AG04450 (cell line): Measurements from ENCODE around the gene UCMA. TPM values are rescaled to one million over a fixed set of nuclear protein-coding genes. Genes with fewer than 3 reads are reported as not detected.

Experiments
- CTCF ChIA-PET: fragments of 300-600, 350-600 bp; formaldehyde crosslinking; extraction: SDS; loops from one replicate; lab custom pipeline; 2022; ENCODE audit warnings: antibody characterized with exemption, inconsistent platforms; lab: Charles Lee
- POLR2A ChIA-PET: fragments of 350-600 bp; formaldehyde crosslinking; extraction: SDS; loops from one replicate; lab custom pipeline; 2021; ENCODE audit warnings: antibody characterized with exemption, inconsistent platforms; lab: Yijun Ruan, JAX
- DNase-seq: peaks from one replicate; pipeline ENCODE4 v3.0.0-alpha.2; 2011; ENCODE audit warnings: low read depth, low spot score
- H3K27ac ChIP-seq: one replicate; pipeline ENCODE4 v1.5.1; 2012; ENCODE audit warnings: low read depth, low read length, control low read depth
- H3K27me3 ChIP-seq: one replicate; pipeline ENCODE4 v1.6.0; 2012; ENCODE audit warnings: low read length; ENCODE audit not compliant: control insufficient read depth, insufficient read depth
- H3K4me3 ChIP-seq: 2 replicates; pipeline ENCODE4 v1.5.1; 2011; ENCODE audit warnings: mild to moderate bottlenecking, low read depth, low read length, control low read depth
- H3K9me3 ChIP-seq: 2 replicates; pipeline ENCODE4 v1.5.1; 2012; ENCODE audit warnings: low read length; ENCODE audit not compliant: control insufficient read depth, insufficient read depth
- polyA plus RNA-seq: library from polyadenylated mRNA; depleted of rRNA; stranded (reverse); fragments of >200 nt; gene quantifications from 2 replicates; pipeline ENCODE4 v1.2.3, GENCODE V29; 2011
- TF ChIP-seq, protein P1 (sequence below): IDR thresholded peaks from 2 replicates; pipeline ENCODE4 v1.5.1; 2011; ENCODE audit warnings: low read depth, low read length, control low read depth, inconsistent platforms

The UCMA gene
- polyA plus RNA-seq, 1 experiment = not detected

DNA sequence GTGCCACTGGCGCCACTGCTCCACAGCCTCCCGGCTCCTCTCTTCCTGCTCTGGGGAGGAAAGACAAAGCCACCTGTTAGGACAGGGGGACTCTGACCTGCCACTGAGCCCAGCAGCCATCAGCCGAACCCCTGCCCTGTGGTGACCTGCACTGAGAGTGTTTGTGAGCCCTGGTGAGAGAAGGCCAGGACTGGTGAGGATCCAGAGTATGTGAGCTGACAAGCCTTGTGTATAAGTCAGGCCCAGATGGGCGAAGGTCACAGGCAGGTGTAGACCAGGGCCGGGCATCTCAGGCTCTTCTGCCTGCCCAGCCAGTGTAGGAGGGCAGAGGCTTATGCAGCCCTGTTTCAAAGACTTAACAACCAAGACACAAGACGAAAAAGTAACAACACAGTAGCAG, 12.0 kb downstream of the UCMA start:
- POLR2A ChIA-PET = no interaction called here
- CTCF ChIA-PET = no interaction called here
- Histone ChIP-seq H3K27me3 (no peaks in the 10 kb centered on the region), H3K4me3 (no peak overlapping the region), H3K9me3 (no peaks in the 10 kb centered on the region), H3K27ac (no peak overlapping the region)
- TF ChIP-seq, protein P1, sequence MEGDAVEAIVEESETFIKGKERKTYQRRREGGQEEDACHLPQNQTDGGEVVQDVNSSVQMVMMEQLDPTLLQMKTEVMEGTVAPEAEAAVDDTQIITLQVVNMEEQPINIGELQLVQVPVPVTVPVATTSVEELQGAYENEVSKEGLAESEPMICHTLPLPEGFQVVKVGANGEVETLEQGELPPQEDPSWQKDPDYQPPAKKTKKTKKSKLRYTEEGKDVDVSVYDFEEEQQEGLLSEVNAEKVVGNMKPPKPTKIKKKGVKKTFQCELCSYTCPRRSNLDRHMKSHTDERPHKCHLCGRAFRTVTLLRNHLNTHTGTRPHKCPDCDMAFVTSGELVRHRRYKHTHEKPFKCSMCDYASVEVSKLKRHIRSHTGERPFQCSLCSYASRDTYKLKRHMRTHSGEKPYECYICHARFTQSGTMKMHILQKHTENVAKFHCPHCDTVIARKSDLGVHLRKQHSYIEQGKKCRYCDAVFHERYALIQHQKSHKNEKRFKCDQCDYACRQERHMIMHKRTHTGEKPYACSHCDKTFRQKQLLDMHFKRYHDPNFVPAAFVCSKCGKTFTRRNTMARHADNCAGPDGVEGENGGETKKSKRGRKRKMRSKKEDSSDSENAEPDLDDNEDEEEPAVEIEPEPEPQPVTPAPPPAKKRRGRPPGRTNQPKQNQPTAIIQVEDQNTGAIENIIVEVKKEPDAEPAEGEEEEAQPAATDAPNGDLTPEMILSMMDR = no peak
- no peak for DNase-seq

DNA sequence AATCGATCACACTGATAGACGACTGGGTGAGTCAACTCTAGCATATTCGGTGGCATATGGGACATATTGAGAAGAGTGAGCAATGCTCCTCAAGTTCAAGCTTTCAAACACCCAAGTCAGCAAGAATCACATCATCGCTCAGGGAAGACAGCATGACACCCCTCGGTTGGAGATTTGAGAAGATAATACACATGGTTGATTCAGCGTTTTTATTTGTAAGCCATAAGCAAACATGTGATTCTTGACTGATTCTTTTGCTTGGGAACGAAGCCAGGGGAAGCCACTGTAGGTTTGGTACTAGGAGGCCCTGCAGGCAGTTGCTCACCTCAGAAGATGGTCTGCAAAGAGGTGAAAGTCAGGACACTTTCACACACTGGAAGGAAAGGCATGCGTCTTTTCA, 12.6 kb downstream of the UCMA start:
- TF ChIP-seq, protein P1 = no peak
- no peak for DNase-seq
- POLR2A ChIA-PET = no interaction called here
- CTCF ChIA-PET = interaction anchor here (1.6 kb wide), 1 partner anchor 15 kb away, joined by 5 read pairs; no protein-coding TSS in a partner anchor
- Histone ChIP-seq H3K27me3 (no peaks in the 10 kb centered on the region), H3K27ac (no peak overlapping the region), H3K4me3 (no peak overlapping the region), H3K9me3 (no peaks in the 10 kb centered on the region)

DNA sequence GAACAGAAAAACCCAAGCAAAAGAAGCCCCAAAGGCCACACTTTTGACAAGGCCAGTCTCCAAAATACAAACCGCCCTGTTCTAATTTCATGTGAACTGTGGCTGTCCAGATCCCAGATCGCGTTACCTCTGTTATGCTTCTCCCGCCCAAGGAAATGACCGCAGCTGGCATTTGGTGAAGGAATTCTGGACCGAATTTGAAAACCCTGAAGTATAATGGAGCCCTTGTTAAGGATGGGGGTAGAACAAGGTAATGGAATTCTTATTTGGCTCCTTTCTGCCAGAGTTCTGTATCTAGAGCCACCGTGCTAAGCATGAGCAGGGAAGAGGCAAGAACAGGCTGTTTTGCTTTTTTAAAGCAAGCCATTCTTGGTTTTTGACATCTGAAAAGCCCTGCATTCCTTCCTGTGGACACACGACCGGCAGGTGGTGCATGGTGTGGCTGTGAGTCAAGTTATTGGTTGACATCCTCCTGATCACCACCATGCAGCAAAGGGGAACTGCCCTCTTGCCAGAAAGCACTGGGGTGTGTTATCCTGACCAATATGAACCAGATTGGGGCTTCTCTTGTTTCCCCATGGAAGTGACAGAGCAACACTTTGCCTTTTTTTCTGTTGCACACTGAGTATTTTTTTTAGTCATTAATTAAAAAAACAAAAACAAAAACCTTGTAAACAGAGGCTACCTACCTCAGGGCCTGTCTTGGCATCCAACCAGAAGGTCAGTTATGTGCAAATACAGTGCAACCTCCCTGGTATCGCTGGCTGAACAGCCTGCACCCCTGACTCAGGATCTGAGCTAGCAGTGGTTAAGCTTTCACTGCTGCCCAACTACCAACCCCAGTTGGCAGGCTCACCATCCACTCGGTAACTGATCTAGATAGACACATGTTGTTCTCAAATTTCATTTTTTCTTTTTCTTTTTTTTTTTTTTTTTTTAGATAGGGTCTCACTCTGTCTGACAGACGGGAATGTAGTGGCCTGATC, 14.2 kb downstream of the UCMA start:
- Histone ChIP-seq H3K27me3 (no peaks in the 10 kb centered on the region), H3K4me3 (no peak overlapping the region), H3K9me3 (no peaks in the 10 kb centered on the region), H3K27ac (no peak overlapping the region)
- TF ChIP-seq, protein P1 = peak; percentile 20
- DNase-seq = no peak
- ChIA-PET CTCF (interaction anchor here (0.5 to 1.6 kb wide), 2 partner anchors 14 to 31 kb away, joined by 5 read pairs; no protein-coding TSS in a partner anchor), POLR2A (no interaction called here)

DNA sequence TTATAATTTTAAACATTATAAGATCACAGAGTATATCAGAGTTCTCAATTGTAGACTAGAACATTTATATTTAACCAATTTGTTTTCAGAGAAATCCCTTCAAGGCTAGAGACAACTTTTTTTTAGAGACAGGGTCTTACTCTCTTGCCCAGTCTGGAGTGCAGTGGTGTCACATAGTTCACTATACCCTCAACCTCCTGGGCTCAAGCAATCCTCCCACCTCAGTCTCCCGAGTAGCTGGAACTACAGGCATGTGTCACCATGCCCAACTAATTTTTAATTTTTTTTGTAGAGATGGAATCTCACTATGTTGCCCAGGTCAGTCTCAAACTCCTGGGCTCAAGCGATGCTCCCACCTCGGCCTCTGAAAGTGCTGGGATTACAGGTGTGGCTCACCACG, 15.3 kb downstream of the UCMA start:
- TF ChIP-seq, protein P1 = no peak
- H3K27ac ChIP-seq = no peak overlapping the region
- no peak for DNase-seq
- H3K4me3 ChIP-seq = no peak overlapping the region
- no peaks in the 10 kb centered on the region for H3K27me3 ChIP-seq
- CTCF ChIA-PET = no interaction called here
- H3K9me3 ChIP-seq = no peaks in the 10 kb centered on the region
- POLR2A ChIA-PET = no interaction called here

DNA sequence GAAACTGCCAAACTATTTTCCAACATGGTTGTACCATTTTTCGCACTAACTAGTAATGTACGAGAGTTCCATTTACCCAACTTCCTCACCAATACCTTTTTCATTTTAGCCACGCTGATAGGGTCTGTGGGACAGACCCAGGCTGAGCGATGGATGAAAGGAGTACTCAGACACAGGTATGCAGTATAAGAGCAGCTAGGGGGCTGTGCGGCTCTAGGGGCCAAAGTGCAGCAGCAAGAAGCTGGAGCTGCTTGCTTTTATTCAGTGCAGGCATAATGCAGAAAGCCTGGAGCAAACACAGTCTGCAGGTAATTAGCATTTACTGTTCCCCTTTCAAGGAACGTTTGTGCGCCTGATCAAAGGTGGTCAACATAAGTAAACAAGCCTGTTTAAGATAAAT, 21.0 kb downstream of the UCMA start:
- POLR2A ChIA-PET = no interaction called here
- CTCF ChIA-PET = interaction anchor here (0.5 kb wide), 1 partner anchor 90 kb away, joined by 3 read pairs; no protein-coding TSS in a partner anchor
- TF ChIP-seq, protein P1 = no peak

More for the DNA sequence above, 21.0 kb downstream of the UCMA start:
- Histone ChIP-seq H3K4me3 (no peak overlapping the region), H3K27ac (no peak overlapping the region), H3K27me3 (no peaks in the 10 kb centered on the region), H3K9me3 (no peaks in the 10 kb centered on the region)
- no peak for DNase-seq
